H1 (cell line): ENCODE measurements around the gene ATL3. TPM values are rescaled to one million over a fixed set of nuclear protein-coding genes. Genes with fewer than 3 reads are reported as not detected.

Experiments
- CTCF ChIA-PET: fragments of 300-600 bp; sonication (Branson Sonifier 250); formaldehyde crosslinking; loops from one replicate; lab custom pipeline; 2021; ENCODE audit not compliant: partially characterized antibody; lab: Charles Lee
- POLR2A ChIA-PET: fragments of 300-600 bp; sonication (Branson Sonifier 250); formaldehyde crosslinking; loops from one replicate; lab custom pipeline; 2021; ENCODE audit warnings: inconsistent platforms; ENCODE audit not compliant: partially characterized antibody; lab: Charles Lee
- DNase-seq, 2 experiments: peaks; one replicate each; pipeline versions ENCODE4 v3.0.0 to v3.0.0-alpha.2; 2010 to 2022; ENCODE audit warnings: low spot score in 2 of 2, low read depth in 1 of 2, mixed read lengths in 1 of 2
- FAIRE-seq: peaks from 2 replicates; lab custom pipeline; 2011; peaks lifted over from hg19 to GRCh38; lab: Jason Lieb, UNC
- H2AFZ ChIP-seq: 2 replicates; pipeline ENCODE4 v1.8.1; 2012; ENCODE audit warnings: low read length, inconsistent platforms
- H2AK5ac ChIP-seq: 2 replicates; pipeline ENCODE4 v1.6.1; 2013; ENCODE audit warnings: low read depth, low read length
- H2BK120ac ChIP-seq: replicated peaks from 2 replicates; pipeline ENCODE3; 2013; ENCODE audit warnings: low read depth, low read length, inconsistent platforms
- H2BK12ac ChIP-seq: 2 replicates; pipeline ENCODE4 v1.6.1; 2013; ENCODE audit warnings: low read depth, low read length
- H2BK15ac ChIP-seq: 2 replicates; pipeline ENCODE4 v1.6.1; 2013; ENCODE audit warnings: low read length
- H2BK20ac ChIP-seq: 2 replicates; pipeline ENCODE4 v1.6.1; 2013; ENCODE audit warnings: low read length
- H2BK5ac ChIP-seq: 2 replicates; pipeline ENCODE4 v1.6.1; 2013; ENCODE audit warnings: low read depth, low read length
- H3K14ac ChIP-seq: 2 replicates; pipeline ENCODE4 v1.6.1; 2013; ENCODE audit warnings: inconsistent platforms; ENCODE audit not compliant: insufficient read length
- H3K18ac ChIP-seq: 2 replicates; pipeline ENCODE4 v1.6.1; 2013; ENCODE audit warnings: low read length; ENCODE audit errors: extremely low read depth
- H3K23ac ChIP-seq: 2 replicates; pipeline ENCODE4 v1.6.1; 2013; ENCODE audit warnings: inconsistent platforms; ENCODE audit not compliant: insufficient read length
- H3K23me2 ChIP-seq: 2 replicates; pipeline ENCODE4 v1.6.1; 2013; ENCODE audit warnings: low read depth, low read length
- H3K27ac ChIP-seq: 2 replicates; pipeline ENCODE4 v1.6.1; 2011; ENCODE audit warnings: low read depth, low read length, inconsistent platforms
- H3K27me3 ChIP-seq, 4 experiments: replicated peaks in 1 of 4; 1 replicate in 1 of 4; 2 replicates in 3 of 4; pipeline versions ENCODE4 v1.6.1 to v1.8.1; 2011 to 2013; ENCODE audit warnings: low read length in 3 of 4, mild to moderate bottlenecking in 3 of 4, inconsistent platforms in 2 of 4, mixed read lengths in 2 of 4, moderate library complexity in 1 of 4; ENCODE audit not compliant: control insufficient read depth in 3 of 4, insufficient read depth in 3 of 4; ENCODE audit errors: extremely low read depth in 1 of 4
- H3K36me3 ChIP-seq, 4 experiments: 2 replicates each; pipeline versions ENCODE4 v1.6.1 to v1.8.1; 2011 to 2013; ENCODE audit warnings: mild to moderate bottlenecking in 4 of 4, low read length in 3 of 4, moderate library complexity in 2 of 4, control low read depth in 1 of 4, inconsistent platforms in 1 of 4; ENCODE audit not compliant: insufficient read depth in 4 of 4, control insufficient read depth in 2 of 4
- H3K4ac ChIP-seq: replicated peaks from 2 replicates; pipeline ENCODE3; 2013; ENCODE audit warnings: low read length, low read depth, mixed read lengths, inconsistent platforms; ENCODE audit not compliant: insufficient read length
- H3K4me1 ChIP-seq, 4 experiments: replicated peaks in 1 of 4; 1 replicate in 1 of 4; 2 replicates in 3 of 4; pipeline versions ENCODE4 v1.6.1 to v1.8.1; 2011 to 2013; ENCODE audit warnings: low read length in 3 of 4, inconsistent platforms in 2 of 4, mixed read lengths in 1 of 4; ENCODE audit not compliant: insufficient read depth in 4 of 4, control insufficient read depth in 3 of 4
- H3K4me2 ChIP-seq, 2 experiments: 2 replicates each; pipeline versions ENCODE4 v1.6.1 to v1.8.1; 2011 to 2013; ENCODE audit warnings: low read depth in 2 of 2, low read length in 2 of 2, control low read depth in 1 of 2, inconsistent platforms in 1 of 2, mild to moderate bottlenecking in 1 of 2; ENCODE audit not compliant: insufficient read depth in 1 of 2
- H3K4me3 ChIP-seq, 4 experiments: fragments of 200-600, 300-600 bp in 1 of 4; sonication (generic), shearing (Covaris generic), sonication (Bioruptor Twin) in 1 of 4; 2 replicates each; pipeline versions ENCODE4 v1.5.1 to v1.8.1; 2011 to 2016; ENCODE audit warnings: low read length in 4 of 4, low read depth in 3 of 4, control low read depth in 2 of 4, inconsistent platforms in 2 of 4, mild to moderate bottlenecking in 2 of 4, mixed read lengths in 1 of 4, moderate library complexity in 1 of 4; ENCODE audit not compliant: insufficient read depth in 2 of 4; ENCODE audit errors: extremely low read depth in 1 of 4
- H3K56ac ChIP-seq: replicated peaks from 2 replicates; pipeline ENCODE3; 2013; ENCODE audit warnings: low read depth, mild to moderate bottlenecking, mixed read lengths, low read length, inconsistent platforms; ENCODE audit not compliant: insufficient read length
- H3K79me1 ChIP-seq: 2 replicates; pipeline ENCODE4 v1.6.1; 2013; ENCODE audit warnings: low read depth, low read length, control low read depth
- H3K79me2 ChIP-seq, 2 experiments: 2 replicates each; pipeline versions ENCODE4 v1.6.1 to v1.8.1; 2012 to 2013; ENCODE audit warnings: low read length in 2 of 2, mild to moderate bottlenecking in 2 of 2, inconsistent platforms in 1 of 2; ENCODE audit not compliant: insufficient read depth in 2 of 2, control insufficient read depth in 1 of 2
- H3K9ac ChIP-seq, 4 experiments: replicated peaks in 1 of 4; 1 replicate in 1 of 4; 2 replicates in 3 of 4; pipeline versions ENCODE4 v1.6.1 to v1.8.1; 2011 to 2013; ENCODE audit warnings: low read depth in 3 of 4, low read length in 3 of 4, control low read depth in 2 of 4, mild to moderate bottlenecking in 2 of 4, moderate library complexity in 2 of 4, inconsistent platforms in 1 of 4; ENCODE audit errors: extremely low read depth in 1 of 4
- H3K9me3 ChIP-seq, 2 experiments: 2 replicates each; pipeline versions ENCODE4 v1.6.1 to v1.8.1; 2012 to 2013; ENCODE audit warnings: mild to moderate bottlenecking in 2 of 2, moderate library complexity in 2 of 2, control low read depth in 1 of 2, inconsistent platforms in 1 of 2, low read depth in 1 of 2, low read length in 1 of 2, mixed read lengths in 1 of 2; ENCODE audit not compliant: insufficient read depth in 2 of 2
- H4K20me1 ChIP-seq, 2 experiments: replicated peaks in 1 of 2; 2 replicates each; pipeline versions ENCODE3 to v1.8.1; 2011 to 2013; ENCODE audit warnings: inconsistent platforms in 2 of 2, low read length in 2 of 2, mild to moderate bottlenecking in 1 of 2; ENCODE audit not compliant: insufficient read depth in 2 of 2, control insufficient read depth in 1 of 2
- H4K5ac ChIP-seq: 2 replicates; pipeline ENCODE4 v1.6.1; 2013; ENCODE audit warnings: low read length, low read depth, mixed read lengths, inconsistent platforms; ENCODE audit not compliant: insufficient read length
- H4K8ac ChIP-seq: 2 replicates; pipeline ENCODE4 v1.8.0; 2013; ENCODE audit warnings: mild to moderate bottlenecking, moderate library complexity, low read length, inconsistent platforms; ENCODE audit not compliant: insufficient read depth; ENCODE audit errors: extremely low read depth
- H4K91ac ChIP-seq: replicated peaks from 2 replicates; pipeline ENCODE3; 2013; ENCODE audit warnings: low read length, mixed read lengths, inconsistent platforms; ENCODE audit not compliant: insufficient read length
- ASH2L ChIP-seq: fragments of 200-600, 300-600 bp; sonication (generic); IDR thresholded peaks from one replicate; pipeline ENCODE4 v1.7.1; 2017; ENCODE audit warnings: low read length
- ATF2 ChIP-seq: IDR thresholded peaks from 2 replicates; pipeline ENCODE4 v1.6.1; 2012; ENCODE audit warnings: low read length, inconsistent platforms
- CEBPB ChIP-seq: IDR thresholded peaks from 2 replicates; pipeline ENCODE4 v1.6.1; 2012; ENCODE audit warnings: low read depth, low read length
- MAX ChIP-seq: IDR thresholded peaks from 2 replicates; pipeline ENCODE4 v1.6.1; 2012; ENCODE audit warnings: inconsistent platforms
- NANOG ChIP-seq: IDR thresholded peaks from 2 replicates; pipeline ENCODE4 v1.6.1; 2011; ENCODE audit warnings: low read length, low read depth, mild to moderate bottlenecking, inconsistent platforms; ENCODE audit not compliant: insufficient read depth, poor library complexity, severe bottlenecking
- POLR2A ChIP-seq, 2 experiments: IDR thresholded peaks; 1 replicate in 1 of 2; 2 replicates in 1 of 2; pipeline ENCODE4 v1.6.1; 2011; ENCODE audit warnings: low read depth in 2 of 2, low read length in 2 of 2, mild to moderate bottlenecking in 2 of 2; ENCODE audit errors: control extremely low read depth in 1 of 2
- RFX5 ChIP-seq: IDR thresholded peaks from 2 replicates; pipeline ENCODE4 v1.6.1; 2011; ENCODE audit warnings: low read depth, low read length, improper control_type of control experiment, borderline replicate concordance
- SP1 ChIP-seq: IDR thresholded peaks from 2 replicates; pipeline ENCODE4 v1.6.1; 2011; ENCODE audit warnings: low read depth, low read length
- SRF ChIP-seq: IDR thresholded peaks from 2 replicates; pipeline ENCODE4 v1.6.1; 2011; ENCODE audit warnings: mild to moderate bottlenecking, low read depth, low read length, moderate library complexity
- TBP ChIP-seq: IDR thresholded peaks from 2 replicates; pipeline ENCODE4 v1.6.1; 2011; ENCODE audit warnings: low read depth, low read length, improper control_type of control experiment
- WGBS, 2 experiments: shearing (Covaris generic) in 1 of 2; methylation state at CpG; one replicate each; pipeline versions ENCODE4 v1.1.6 to v1.1.7; 2013 to 2015; ENCODE audit warnings: low lambda C conversion rate in 2 of 2, mixed read lengths in 2 of 2, inconsistent platforms in 1 of 2, low coverage in 1 of 2, missing lambda C conversion rate in 1 of 2; ENCODE audit not compliant: insufficient replicate concordance in 2 of 2, insufficient coverage in 1 of 2, insufficient read length in 1 of 2; ENCODE audit errors: extremely low coverage in 1 of 2, missing lambda C conversion rate in 1 of 2; 5-methylcytosine and 5-hydroxymethylcytosine counted together
- polyA plus RNA-seq, 7 experiments: library from polyadenylated mRNA; depleted of rRNA in 3 of 7; stranded (reverse) in 5 of 7; unstranded in 2 of 7; fragments of >200 nt in 5 of 7; fragments of 200-250 nt in 2 of 7; gene quantifications; 1 replicate in 5 of 7; 2 replicates in 1 of 7; 4 replicates in 1 of 7; pipeline versions ENCODE4 v1.2.1 to v1.2.3, GENCODE V29; 2011 to 2013; ENCODE audit warnings: missing spikeins in 2 of 7, mixed read lengths in 2 of 7
- total RNA-seq: library from RNA; stranded (reverse); fragmentation: NEBNext Ultra II Directional; extraction: Animal tissue kit (Norgen Biotek cat#: 25700); gene quantifications from 2 replicates; pipeline ENCODE4 v1.2.1, GENCODE V29; 2021

The ATL3 gene
- total and polyA plus RNA-seq, 2 of the 8 experiments (the other 6 are each of a cell fraction or from before 2014, with no cell fraction given) = 7.8 to 24.5 TPM

GRCh38 chr11:63719987-63720386 is 48.8 kb upstream of the ATL3 start:
- Histone ChIP-seq H4K8ac (no peak overlapping the region), H2AFZ (no peak overlapping the region), H3K4me2 (no peak overlapping the region), H3K79me1 (no peaks in the 10 kb centered on the region; the same call in 1 of the 2 replicates), H4K20me1 (peaks cover 5 to 16% of the 10 kb centered on the region in 2 experiments), H3K23ac (no peak overlapping the region), H2BK15ac (no peak overlapping the region), H3K27me3 (no peaks in the 10 kb centered on the region), H3K27ac (no peak overlapping the region), H3K9me3 (no peaks in the 10 kb centered on the region), H3K18ac (no peak overlapping the region), H2BK5ac (no peak overlapping the region), H3K9ac (no peak overlapping the region), H3K36me3 (peaks cover 0 to 11% (median 5%) of the 10 kb centered on the region in 4 experiments; a peak in 4 of 8 replicates), H3K23me2 (no peaks in the 10 kb centered on the region), H3K14ac (no peak overlapping the region), H3K4me1 (no peaks in the 10 kb centered on the region), H2BK120ac (no peak overlapping the region), H2BK12ac (no peak overlapping the region), H3K79me2 (peaks cover 0 to 72% of the 10 kb centered on the region in 2 experiments; a peak in 2 of 4 replicates), H2AK5ac (no peak overlapping the region), H3K4ac (no peak overlapping the region), H4K5ac (no peak overlapping the region), H2BK20ac (no peak overlapping the region), H4K91ac (no peak overlapping the region), H3K4me3 (no peak overlapping the region), H3K56ac (no peak overlapping the region)
- WGBS, 2 experiments = 98% methylated on average over 2 of the region's 2 CpGs; no CpG with 5 or more reads in 1 of the 2 experiments
- no peak for TF ChIP-seq POLR2A (IDR thresholded peaks at IDR 0.05; ENCODE audit: control extremely low read depth in 1 of 2, low read depth in 2 of 2, low read length in 2 of 2)
- no peak for TF ChIP-seq ASH2L
- TF ChIP-seq RFX5 = no peak
- TF ChIP-seq SP1 = no peak
- no peak for TF ChIP-seq SRF
- TF ChIP-seq NANOG = no peak
- TF ChIP-seq ATF2 = no peak
- no peak for TF ChIP-seq TBP
- TF ChIP-seq MAX = no peak
- no peak for TF ChIP-seq CEBPB
- DNase-seq (no peak), FAIRE-seq (no peak)
- ChIA-PET POLR2A (no interaction called here), CTCF (no interaction called here)
